Measurements from ENCODE around the gene SGMS1.

- TF ChIP-seq TAF1 (IDR thresholded peaks at IDR 0.05; ENCODE audit: borderline replicate concordance, insufficient read depth, low read length) (no peak), REST (IDR thresholded peaks at IDR 0.05; ENCODE audit: insufficient read depth in 1 of 2, low read depth in 2 of 2, low read length in 2 of 2) (no peak), POLR2AphosphoS5 (IDR thresholded peaks at IDR 0.05; ENCODE audit: low read depth, low read length) (no peak)
Observed at GRCh38 chr10:50536617-50537240, 87.0 kb downstream of the SGMS1 start.
